K562 (cell line): ENCODE measurements around the gene ABHD13. TPM values are rescaled to one million over a fixed set of nuclear protein-coding genes. Genes with fewer than 3 reads are reported as not detected.

Experiments
- CBX1 ChIP-seq: sonication (generic); IDR thresholded peaks from 2 replicates; pipeline ENCODE4 v1.6.1; 2016; ENCODE audit warnings: antibody characterized with exemption, low read depth, mild to moderate bottlenecking
- CCNT2 ChIP-seq: IDR thresholded peaks from 2 replicates; pipeline ENCODE4 v1.6.1; 2011; ENCODE audit warnings: borderline replicate concordance, low read depth, mild to moderate bottlenecking, moderate library complexity, mixed read lengths, low read length; ENCODE audit not compliant: insufficient read length; ENCODE audit errors: extremely low read depth
- ELF1 ChIP-seq: fragments of 200-800 bp; sonication (Bioruptor generic); IDR thresholded peaks from 2 replicates; pipeline ENCODE4 v1.6.1; 2016; ENCODE audit warnings: missing genetic modification characterization, missing compliant biosample characterization
- EWSR1 ChIP-seq: fragments of 450-650 bp; IDR thresholded peaks from 2 replicates; pipeline ENCODE4 v1.6.1; 2018; ENCODE audit warnings: borderline replicate concordance, mild to moderate bottlenecking, low read depth, moderate library complexity; ENCODE audit not compliant: partially characterized antibody
- GMEB1 ChIP-seq: fragments of 250-450 bp; sonication (Bioruptor Pico); IDR thresholded peaks from 2 replicates; pipeline ENCODE4 v1.4.0; 2020; ENCODE audit warnings: mild to moderate bottlenecking
- GTF2A2 ChIP-seq: IDR thresholded peaks from 2 replicates; pipeline ENCODE4 v1.6.1; 2016; ENCODE audit warnings: mild to moderate bottlenecking, missing genetic modification characterization, missing compliant biosample characterization
- GTF3C2 ChIP-seq: IDR thresholded peaks from 3 replicates; pipeline ENCODE4 v1.6.1; 2011; ENCODE audit warnings: borderline replicate concordance, mild to moderate bottlenecking, moderate library complexity; ENCODE audit not compliant: insufficient read length; ENCODE audit errors: extremely low read depth
- KAT8 ChIP-seq: fragments of 450-650 bp; IDR thresholded peaks from 2 replicates; pipeline ENCODE4 v1.6.1; 2016; ENCODE audit warnings: low read depth, mild to moderate bottlenecking
- NCOA6 ChIP-seq: fragments of 450-650 bp; IDR thresholded peaks from 2 replicates; pipeline ENCODE4 v1.6.1; 2017; ENCODE audit warnings: mild to moderate bottlenecking
- NFIC ChIP-seq: fragments of 450-650 bp; IDR thresholded peaks from 2 replicates; pipeline ENCODE4 v1.6.1; 2017; ENCODE audit warnings: mild to moderate bottlenecking, inconsistent platforms
- RNF2 ChIP-seq: sonication (generic); IDR thresholded peaks from 2 replicates; pipeline ENCODE4 v1.6.1; 2016
- SUPT5H ChIP-seq: fragments of 450-650 bp; IDR thresholded peaks from 2 replicates; pipeline ENCODE4 v1.6.1; 2016
- TAF9B ChIP-seq: fragments of 450-650 bp; IDR thresholded peaks from 2 replicates; pipeline ENCODE4 v1.6.1; 2018; ENCODE audit warnings: mild to moderate bottlenecking; ENCODE audit not compliant: partially characterized antibody
- TRIM24 ChIP-seq, 2 experiments: fragments of 450-650 bp; IDR thresholded peaks; 2 replicates each; pipeline ENCODE4 v1.6.1; 2016
- ZBTB12 ChIP-seq: fragments of 250-450 bp; sonication (Bioruptor Pico); IDR thresholded peaks from 2 replicates; pipeline ENCODE4 v1.4.0; 2020
- ZEB2 ChIP-seq: fragments of 450-650 bp; IDR thresholded peaks from 2 replicates; pipeline ENCODE4 v1.6.1; 2016
- ZKSCAN8 ChIP-seq: fragments of 200-800 bp; sonication (Bioruptor generic); IDR thresholded peaks from 2 replicates; pipeline ENCODE4 v1.6.1; 2016; ENCODE audit warnings: missing genetic modification characterization, missing compliant biosample characterization
- ZNF347 ChIP-seq: fragments of 450-650 bp; formaldehyde crosslinking; IDR thresholded peaks from 2 replicates; pipeline ENCODE4 v1.4.0; 2020; ENCODE audit warnings: low read depth, mild to moderate bottlenecking, moderate library complexity
- ZNF586 ChIP-seq: fragments of 450-650 bp; formaldehyde crosslinking; conservative IDR thresholded peaks from 2 replicates; pipeline ENCODE4 v1.4.0; 2020; ENCODE audit warnings: mild to moderate bottlenecking, moderate library complexity
- ZNF639 ChIP-seq, 2 experiments: fragments of 200-800 bp in 1 of 2; sonication (Bioruptor generic) in 1 of 2; sonication (generic) in 1 of 2; formaldehyde crosslinking in 1 of 2; IDR thresholded peaks in 1 of 2; conservative IDR thresholded peaks in 1 of 2; 2 replicates each; pipeline versions ENCODE4 v1.5.0 to v1.6.1; 2016 to 2020; ENCODE audit warnings: missing compliant biosample characterization in 1 of 2, missing genetic modification characterization in 1 of 2, missing genetic modification reagents in 1 of 2
- polyA plus RNA-seq, 8 experiments: library from polyadenylated mRNA; depleted of rRNA in 4 of 8; stranded (reverse) in 5 of 8; unstranded in 3 of 8; fragments of >200 nt; fragmentation: Nextera tagmentation in 2 of 8; fragmentation: Illumina TruSeq in 1 of 8; extraction: Ambion mirVana in 2 of 8; extraction: Trizol in 1 of 8; gene quantifications; 2 replicates each; pipeline versions ENCODE4 v1.2.1 to v1.2.3, GENCODE V29; 2011 to 2014; ENCODE audit warnings: inconsistent platforms in 1 of 8, missing spikeins in 1 of 8
- total RNA-seq, 7 experiments: library from RNA; depleted of rRNA in 6 of 7; stranded (reverse); fragments of >200 nt in 6 of 7; fragmentation: Illumina TruSeq in 2 of 7; extraction: Trizol in 2 of 7; gene quantifications; 2 replicates each; pipeline versions ENCODE4 v1.2.1 to v1.2.3, GENCODE V29; 2011 to 2021; ENCODE audit warnings: low replicate concordance in 1 of 7

Gene ABHD13
- total and polyA plus RNA-seq, 9 of the 15 experiments (the other 6 are each of a cell fraction or from before 2014, with no cell fraction given), result 1.7 to 7.0 (median 4.1) TPM

- TF ChIP-seq ZBTB12 (CRISPR knock-in tag), result no peak
- TF ChIP-seq KAT8, result no peak
- TF ChIP-seq ZKSCAN8 (CRISPR knock-in tag), result no peak
- TF ChIP-seq EWSR1, result no peak
- no peak for TF ChIP-seq ZNF347
- TF ChIP-seq ZEB2, result peak; percentile 77; the same call in 1 of the 2 replicates
- TF ChIP-seq GTF3C2, result no peak
- 0 out of 2 replicates have a peak, but pooled peaks have one; percentile 17 for TF ChIP-seq RNF2
- peak in 1 of 2 experiments; percentile 90; a peak in 2 of 4 replicates for TF ChIP-seq TRIM24 (IDR thresholded peaks at IDR 0.05)
- peak; percentile 68; the same call in 1 of the 2 replicates for TF ChIP-seq CBX1
- peak; percentile 69 for TF ChIP-seq NFIC
- TF ChIP-seq ELF1 (tag), result peak; percentile 57; the same call in 1 of the 2 replicates
- 0 out of 4 replicates have a peak, but pooled peaks of 1 of the 2 experiments have one; percentile 43 for TF ChIP-seq ZNF639 (CRISPR knock-in tag; conservative IDR thresholded peaks at IDR 0.05 in 1 of 2, IDR thresholded peaks at IDR 0.05 in 1 of 2)
- TF ChIP-seq GTF2A2 (tag), result no peak
- TF ChIP-seq SUPT5H, result peak; percentile 69
- TF ChIP-seq ZNF586 (CRISPR knock-in tag), result no peak
- peak; percentile 19 for TF ChIP-seq TAF9B
- TF ChIP-seq GMEB1 (CRISPR knock-in tag), result no peak
- TF ChIP-seq CCNT2, result peak; percentile 19
- no peak for TF ChIP-seq NCOA6
These were observed at the start of gene ABHD13 (continued) for GRCh38 chr13:108218044-108218974.
